ENCODE results near the gene TRMT61A.

The TRMT61A gene

GRCh38 chr14:103578401-103579075 lies 49.5 kb downstream of the TRMT61A start:
- DNase-seq (ENCODE audit: low spot score) = no peak
- no peak for TF ChIP-seq CTCF (IDR thresholded peaks at IDR 0.05)
- no peak overlapping the region for H3K4me3 ChIP-seq
- H3K27ac ChIP-seq = no peak overlapping the region

GRCh38 chr14:103581206-103581605 lies 52.2 kb downstream of the TRMT61A start:
- H3K4me3 ChIP-seq = no peak overlapping the region
- no peak for TF ChIP-seq CTCF (IDR thresholded peaks at IDR 0.05)
- no peak overlapping the region for H3K27ac ChIP-seq
- no peak for DNase-seq (ENCODE audit: low spot score)

GRCh38 chr14:103581954-103582703 lies 53.1 kb downstream of the TRMT61A start:
- no peak overlapping the region for H3K27ac ChIP-seq
- DNase-seq (ENCODE audit: low spot score) = no peak

GRCh38 chr14:103584326-103584915 lies 55.4 kb downstream of the TRMT61A start:
- H3K4me3 ChIP-seq = no peak overlapping the region
- DNase-seq (ENCODE audit: low spot score) = no peak
- no peak for TF ChIP-seq CTCF (IDR thresholded peaks at IDR 0.05)
- no peak overlapping the region for H3K27ac ChIP-seq

More at GRCh38 chr14:103581954-103582703, 53.1 kb downstream of the TRMT61A start:
- H3K4me3 ChIP-seq = no peak overlapping the region
- TF ChIP-seq CTCF (IDR thresholded peaks at IDR 0.05) = no peak

All from coronary artery (tissue), 2 donors.